ENCODE data around the gene U2AF2.

U2AF2 gene

GRCh38 chr19:55720214-55720746 lies 65.4 kb downstream of the U2AF2 start:
- no peak for DNase-seq

GRCh38 chr19:55720801-55721200 lies 66.0 kb downstream of the U2AF2 start:
- no peak for DNase-seq

DNA sequence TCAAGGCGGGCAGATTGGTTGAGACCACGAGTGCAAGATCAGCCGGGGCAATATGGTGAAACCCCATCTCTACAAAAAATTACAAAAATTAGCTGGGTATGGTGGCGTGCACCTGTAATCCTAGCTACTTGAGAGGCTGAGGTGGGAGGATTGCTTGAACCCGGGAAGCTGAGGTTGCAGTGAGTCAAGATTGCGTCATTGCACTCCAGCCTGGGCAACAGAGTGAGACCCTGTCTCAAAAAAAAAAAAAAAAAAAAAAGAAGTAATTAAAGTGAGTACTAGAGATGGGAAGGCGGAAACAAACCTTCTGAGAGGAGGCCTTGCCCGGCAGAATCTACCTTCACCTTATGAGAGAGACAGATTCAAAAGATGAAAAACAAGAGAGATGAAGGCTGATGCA lies 68.7 kb downstream of the U2AF2 start:
- DNase-seq = no peak

All from inflammatory macrophage treated with lipopolysaccharide for 4 hours (primary cell).